Measurements from ENCODE around the gene GID8. TPM values are rescaled to one million over a fixed set of nuclear protein-coding genes. Genes with fewer than 3 reads are reported as not detected.

Gene GID8
- total and polyA plus RNA-seq, 2 experiments from 2014 or later = 17.6 to 31.0 TPM

- Histone ChIP-seq H3K27ac (no peak overlapping the region), H3K4me1 (ENCODE audit: insufficient read depth) (no peaks in the 10 kb centered on the region), H3K4me3 (no peak overlapping the region), H3K9me3 (ENCODE audit: low read depth) (no peaks in the 10 kb centered on the region), H3K9ac (no peak overlapping the region), H3K27me3 (replicated peaks; ENCODE audit: insufficient read depth) (no peaks in the 10 kb centered on the region), H3K36me3 (ENCODE audit: low read depth) (no peaks in the 10 kb centered on the region), H4K20me1 (ENCODE audit: insufficient read depth) (no peaks in the 10 kb centered on the region), H3K4me2 (ENCODE audit: unreplicated experiment) (no peak overlapping the region), H3F3A (ENCODE audit: insufficient read depth) (no peaks in the 10 kb centered on the region), H3K79me2 (ENCODE audit: insufficient read depth) (peaks cover 7% of the 10 kb centered on the region), H2AFZ (no peak overlapping the region), H3K9me2 (ENCODE audit: insufficient read depth) (no peaks in the 10 kb centered on the region)
- no peak for TF ChIP-seq EZH2phosphoT487 (IDR thresholded peaks at IDR 0.05; ENCODE audit: insufficient read depth, low read depth)
- no peak for TF ChIP-seq EZH2 (IDR thresholded peaks at IDR 0.05; ENCODE audit: insufficient read depth, poor library complexity, severe bottlenecking)
- in situ Hi-C loops (cut with MboI) = no loop called here
- WGBS, 2 experiments (ENCODE audit: low coverage in 1 of 2, low lambda C conversion rate in 2 of 2, missing lambda C conversion rate in 2 of 2) = 80 to 88% methylated on average over 13 to 18 of the region's 19 CpGs
- DNase-seq = no peak
These were observed 23.4 kb downstream of the GID8 start for GRCh38 chr20:62961310-62961783.

DNA sequence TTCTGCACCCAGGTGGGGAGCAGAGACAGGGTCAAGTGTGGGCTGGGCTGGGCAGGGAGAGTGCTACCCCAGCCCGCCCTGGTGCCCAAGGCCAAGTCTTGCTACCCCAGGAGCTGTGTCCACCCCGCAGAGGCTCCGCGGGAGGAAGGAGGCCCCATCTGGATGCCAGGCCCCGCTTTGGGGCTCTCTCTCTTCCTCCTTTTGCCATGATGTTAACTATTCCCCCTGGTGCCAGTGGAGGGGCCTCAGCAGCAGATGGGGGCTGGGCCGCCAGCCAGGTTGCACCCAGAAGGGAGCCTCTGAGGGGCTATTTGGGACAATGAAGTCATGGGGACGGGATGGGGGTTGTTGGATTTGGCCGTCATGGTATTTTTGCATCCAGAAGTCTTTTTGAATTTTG, 23.9 kb downstream of the GID8 start:
- TF ChIP-seq EZH2 (IDR thresholded peaks at IDR 0.05; ENCODE audit: insufficient read depth, poor library complexity, severe bottlenecking) (no peak), EZH2phosphoT487 (IDR thresholded peaks at IDR 0.05; ENCODE audit: insufficient read depth, low read depth) (no peak)
- no peak for DNase-seq
- in situ Hi-C loops (cut with MboI) = no loop called here
- no peak overlapping the region for H2AFZ ChIP-seq
- H3K4me2 ChIP-seq (ENCODE audit: unreplicated experiment) = no peak overlapping the region
- no peak overlapping the region for H3K9ac ChIP-seq
- H3K27ac ChIP-seq = no peak overlapping the region
- H3K79me2 ChIP-seq (ENCODE audit: insufficient read depth) = peaks cover 2% of the 10 kb centered on the region; the same call in 1 of the 2 replicates
- no peaks in the 10 kb centered on the region for H3K27me3 ChIP-seq (replicated peaks; ENCODE audit: insufficient read depth)
- H3K4me1 ChIP-seq (ENCODE audit: insufficient read depth) = no peaks in the 10 kb centered on the region
- no peaks in the 10 kb centered on the region for H4K20me1 ChIP-seq (ENCODE audit: insufficient read depth)
- H3K9me3 ChIP-seq (ENCODE audit: low read depth) = no peaks in the 10 kb centered on the region
- no peaks in the 10 kb centered on the region for H3K36me3 ChIP-seq (ENCODE audit: low read depth)
- H3F3A ChIP-seq (ENCODE audit: insufficient read depth) = no peaks in the 10 kb centered on the region
- H3K9me2 ChIP-seq (ENCODE audit: insufficient read depth) = no peaks in the 10 kb centered on the region
- 70 to 80% methylated on average over 8 of the region's 8 CpGs for WGBS, 2 experiments (ENCODE audit: low coverage in 1 of 2, low lambda C conversion rate in 2 of 2, missing lambda C conversion rate in 2 of 2)
- H3K4me3 ChIP-seq = no peak overlapping the region

DNA sequence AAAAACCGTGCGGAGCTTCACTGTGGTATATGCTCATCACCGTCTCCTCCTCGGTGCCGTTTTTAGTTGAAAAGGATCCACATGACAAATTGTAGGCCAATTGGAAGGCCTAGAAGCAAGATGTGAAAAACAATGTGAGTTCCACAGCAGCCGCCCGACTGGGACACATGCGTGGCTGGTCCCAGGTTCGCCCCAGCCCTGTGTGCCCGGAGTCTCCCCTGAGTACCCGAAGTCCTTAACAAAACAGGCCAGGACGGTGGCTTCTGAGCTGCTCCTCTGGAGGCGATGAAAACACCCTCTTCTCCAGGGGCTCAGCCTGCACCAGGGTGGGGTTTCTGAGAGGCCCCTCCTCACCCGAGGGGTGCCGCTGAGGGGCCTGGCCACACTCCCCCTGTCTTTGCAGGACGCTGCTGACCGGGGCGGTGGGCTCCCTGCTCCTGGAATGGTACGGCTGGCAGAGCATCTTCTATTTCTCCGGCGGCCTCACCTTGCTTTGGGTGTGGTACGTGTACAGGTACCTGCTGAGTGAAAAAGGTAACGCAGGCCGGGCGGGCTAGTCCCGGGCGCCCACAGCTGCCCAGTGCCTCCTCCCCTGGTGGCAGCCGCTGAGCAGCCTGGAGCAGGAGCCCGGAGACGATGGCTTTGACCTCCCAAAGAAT, 24.4 kb downstream of the GID8 start:
- no peaks in the 10 kb centered on the region for H3K27me3 ChIP-seq (replicated peaks; ENCODE audit: insufficient read depth)
- no peak overlapping the region for H2AFZ ChIP-seq
- no peaks in the 10 kb centered on the region for H3K9me2 ChIP-seq (ENCODE audit: insufficient read depth)
- H3K4me1 ChIP-seq (ENCODE audit: insufficient read depth) = no peaks in the 10 kb centered on the region
- no peak overlapping the region for H3K9ac ChIP-seq
- H3K4me3 ChIP-seq = no peak overlapping the region
- in situ Hi-C loops (cut with MboI) = no loop called here
- WGBS, 2 experiments (ENCODE audit: low coverage in 1 of 2, low lambda C conversion rate in 2 of 2, missing lambda C conversion rate in 2 of 2) = 83 to 89% methylated on average over 30 of the region's 30 CpGs
- no peaks in the 10 kb centered on the region for H3K36me3 ChIP-seq (ENCODE audit: low read depth)
- no peaks in the 10 kb centered on the region; the same call in 1 of the 2 replicates for H3K79me2 ChIP-seq (ENCODE audit: insufficient read depth)
- no peaks in the 10 kb centered on the region for H4K20me1 ChIP-seq (ENCODE audit: insufficient read depth)
- no peaks in the 10 kb centered on the region for H3K9me3 ChIP-seq (ENCODE audit: low read depth)
- TF ChIP-seq EZH2phosphoT487 (IDR thresholded peaks at IDR 0.05; ENCODE audit: insufficient read depth, low read depth) = no peak
- TF ChIP-seq EZH2 (IDR thresholded peaks at IDR 0.05; ENCODE audit: insufficient read depth, poor library complexity, severe bottlenecking) = no peak
- no peaks in the 10 kb centered on the region for H3F3A ChIP-seq (ENCODE audit: insufficient read depth)
- DNase-seq = no peak
- no peak overlapping the region for H3K27ac ChIP-seq
- no peak overlapping the region for H3K4me2 ChIP-seq (ENCODE audit: unreplicated experiment)

DNA sequence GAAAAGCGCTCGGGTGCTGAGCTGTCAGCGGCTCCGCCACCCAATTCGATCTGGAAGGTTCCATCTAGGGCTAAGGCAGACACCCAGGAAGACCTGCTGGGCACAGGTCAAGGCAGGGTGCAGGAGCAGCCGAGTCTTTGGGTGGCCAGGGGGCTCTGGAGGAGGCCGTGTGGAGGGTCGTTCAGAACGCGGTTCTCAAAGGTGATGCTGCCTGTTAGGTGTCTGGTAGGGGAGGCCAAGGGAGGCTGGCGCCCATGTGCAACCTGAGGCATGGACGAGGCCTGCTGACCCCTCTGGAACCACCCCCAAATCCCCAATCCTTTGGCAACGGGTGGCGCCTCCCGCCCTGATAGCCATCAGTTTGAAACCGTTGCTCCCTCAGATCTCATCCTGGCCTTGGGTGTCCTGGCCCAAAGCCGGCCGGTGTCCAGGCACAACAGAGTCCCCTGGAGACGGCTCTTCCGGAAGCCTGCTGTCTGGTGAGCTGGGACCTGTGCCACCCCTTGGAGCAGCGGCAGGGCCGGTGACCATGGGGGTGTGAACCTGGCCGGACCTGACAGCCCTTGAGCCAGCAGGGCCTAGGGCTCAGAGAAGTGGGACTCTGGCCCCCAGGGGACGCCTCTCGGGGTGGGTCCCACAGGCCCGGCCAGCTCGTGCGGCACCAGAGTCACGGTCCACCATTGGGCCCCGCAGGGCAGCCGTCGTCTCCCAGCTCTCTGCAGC, 25.1 kb downstream of the GID8 start:
- no peaks in the 10 kb centered on the region for H4K20me1 ChIP-seq (ENCODE audit: insufficient read depth)
- DNase-seq = no peak

More for the DNA sequence above, 25.1 kb downstream of the GID8 start:
- no peak overlapping the region for H3K27ac ChIP-seq
- WGBS, 2 experiments (ENCODE audit: low coverage in 1 of 2, low lambda C conversion rate in 2 of 2, missing lambda C conversion rate in 2 of 2) = 79 to 82% methylated on average over 28 to 32 of the region's 32 CpGs
- in situ Hi-C loops (cut with MboI) = no loop called here
- H3K27me3 ChIP-seq (replicated peaks; ENCODE audit: insufficient read depth) = no peaks in the 10 kb centered on the region
- H2AFZ ChIP-seq = no peak overlapping the region
- no peaks in the 10 kb centered on the region for H3K9me2 ChIP-seq (ENCODE audit: insufficient read depth)
- TF ChIP-seq EZH2phosphoT487 (IDR thresholded peaks at IDR 0.05; ENCODE audit: insufficient read depth, low read depth) = no peak
- TF ChIP-seq EZH2 (IDR thresholded peaks at IDR 0.05; ENCODE audit: insufficient read depth, poor library complexity, severe bottlenecking) = no peak
- no peaks in the 10 kb centered on the region for H3F3A ChIP-seq (ENCODE audit: insufficient read depth)
- no peak overlapping the region for H3K4me2 ChIP-seq (ENCODE audit: unreplicated experiment)
- H3K36me3 ChIP-seq (ENCODE audit: low read depth) = no peaks in the 10 kb centered on the region
- H3K4me3 ChIP-seq = no peak overlapping the region
- H3K4me1 ChIP-seq (ENCODE audit: insufficient read depth) = no peaks in the 10 kb centered on the region
- no peak overlapping the region for H3K9ac ChIP-seq
- H3K9me3 ChIP-seq (ENCODE audit: low read depth) = no peaks in the 10 kb centered on the region
- no peaks in the 10 kb centered on the region; the same call in 1 of the 2 replicates for H3K79me2 ChIP-seq (ENCODE audit: insufficient read depth)

All from GM23248 (cell line).